ENCODE results near the gene EXOC1L.

DNA sequence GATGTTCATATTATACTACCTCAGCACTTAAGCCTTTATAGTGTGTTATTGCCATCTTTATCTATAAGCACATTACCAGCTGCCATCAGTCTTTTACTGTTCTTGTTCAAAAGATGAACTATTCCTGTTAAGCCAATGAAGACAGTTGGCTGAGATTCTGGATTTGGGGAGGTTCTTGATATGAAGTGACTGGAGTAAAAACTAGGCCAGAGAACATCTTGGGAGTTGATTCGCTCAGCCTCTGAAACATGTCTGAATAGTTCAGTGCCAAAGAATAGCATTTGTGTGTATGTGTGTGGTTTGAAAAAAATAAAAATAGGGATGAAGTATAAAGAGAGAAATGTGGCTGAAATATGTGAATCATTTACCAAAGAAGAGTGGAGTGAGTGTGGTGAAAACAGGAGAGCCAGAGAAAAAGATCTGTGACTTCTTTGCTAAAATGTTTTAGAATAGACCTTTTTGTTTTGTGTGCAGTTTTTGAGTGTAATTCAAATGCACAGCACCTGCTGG, 49.0 kb downstream of the EXOC1L start:
- TF ChIP-seq CTCF (IDR thresholded peaks at IDR 0.05) (no peak), POLR2A (IDR thresholded peaks at IDR 0.05) (no peak)
